ENCODE results near the gene GNPDA1.

The GNPDA1 gene

DNA sequence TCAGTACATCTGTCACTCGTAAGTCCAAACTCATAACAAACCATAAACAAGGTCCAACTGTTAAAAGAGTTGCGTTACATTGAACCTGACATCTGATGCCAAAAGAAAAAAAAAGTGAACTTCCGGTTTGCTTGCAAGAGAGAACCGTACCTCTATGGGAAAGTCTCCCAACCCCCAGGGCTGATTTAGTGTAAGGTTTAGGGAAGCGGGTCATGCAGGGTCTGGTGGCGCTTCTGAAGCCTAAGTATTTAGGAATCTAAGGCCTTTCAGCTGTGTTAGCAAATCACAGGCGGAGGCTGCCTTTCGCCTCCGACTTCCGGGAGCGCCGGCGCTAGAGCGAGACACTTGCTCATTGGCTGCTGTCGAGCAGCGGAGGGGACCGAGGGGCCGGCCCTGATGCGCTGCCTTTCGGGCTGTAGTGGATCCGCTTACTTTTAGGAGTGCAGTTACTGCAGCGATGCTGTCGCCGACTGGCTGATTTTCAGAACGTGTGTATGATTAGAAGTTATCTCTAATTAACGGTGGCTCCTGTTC lies 12.0 kb upstream of the GNPDA1 start:
- peak overlapping the region; percentile 80 for H3K27ac ChIP-seq
- no peak for TF ChIP-seq CTCF (conservative IDR thresholded peaks at IDR 0.05; ENCODE audit: low read depth)
- ChIA-PET CTCF (interaction anchor here (0.6 kb wide), 1 partner anchor 542 kb away, joined by 6 read pairs; no protein-coding TSS in a partner anchor), POLR2A (ENCODE audit: low non-redundant PET) (no interaction called here)
- peak; percentile 92 for DNase-seq (ENCODE audit: low spot score)

- H3K27ac ChIP-seq, result no peak overlapping the region
- TF ChIP-seq CTCF (conservative IDR thresholded peaks at IDR 0.05; ENCODE audit: low read depth), result no peak
- no peak for DNase-seq (ENCODE audit: low spot score)
- ChIA-PET POLR2A (ENCODE audit: low non-redundant PET) (no interaction called here), CTCF (no interaction called here)
Observed at GRCh38 chr5:142023836-142024235, 11.0 kb upstream of the GNPDA1 start.

- DNase-seq (ENCODE audit: low spot score), result no peak
- CTCF ChIA-PET, result no interaction called here
- no peak for TF ChIP-seq CTCF (conservative IDR thresholded peaks at IDR 0.05; ENCODE audit: low read depth)
- no peak overlapping the region for H3K27ac ChIP-seq
- POLR2A ChIA-PET (ENCODE audit: low non-redundant PET), result interaction anchor here (0.5 kb wide), 2 partner anchors 30 to 582 kb away, joined by 7 to 15 read pairs; no protein-coding TSS in a partner anchor
Observed at GRCh38 chr5:142020122-142020659, 7.4 kb upstream of the GNPDA1 start.

GRCh38 chr5:142017832-142018427 lies 5.1 kb upstream of the GNPDA1 start:
- DNase-seq (ENCODE audit: low spot score), result no peak
- ChIA-PET POLR2A (ENCODE audit: low non-redundant PET) (no interaction called here), CTCF (interaction anchor here (0.6 kb wide), 1 partner anchor 13 kb away, joined by 3 read pairs; no protein-coding TSS in a partner anchor)
- no peak overlapping the region for H3K27ac ChIP-seq
- TF ChIP-seq CTCF (conservative IDR thresholded peaks at IDR 0.05; ENCODE audit: low read depth), result no peak

GRCh38 chr5:142016556-142016955 lies 3.7 kb upstream of the GNPDA1 start:
- H3K27ac ChIP-seq, result no peak overlapping the region
- CTCF ChIA-PET, result interaction anchor here (0.6 kb wide), 2 partner anchors 128 to 674 kb away, joined by 3 to 4 read pairs; no protein-coding TSS in a partner anchor
- DNase-seq (ENCODE audit: low spot score), result no peak
- TF ChIP-seq CTCF (conservative IDR thresholded peaks at IDR 0.05; ENCODE audit: low read depth), result no peak
- POLR2A ChIA-PET (ENCODE audit: low non-redundant PET), result no interaction called here

DNA sequence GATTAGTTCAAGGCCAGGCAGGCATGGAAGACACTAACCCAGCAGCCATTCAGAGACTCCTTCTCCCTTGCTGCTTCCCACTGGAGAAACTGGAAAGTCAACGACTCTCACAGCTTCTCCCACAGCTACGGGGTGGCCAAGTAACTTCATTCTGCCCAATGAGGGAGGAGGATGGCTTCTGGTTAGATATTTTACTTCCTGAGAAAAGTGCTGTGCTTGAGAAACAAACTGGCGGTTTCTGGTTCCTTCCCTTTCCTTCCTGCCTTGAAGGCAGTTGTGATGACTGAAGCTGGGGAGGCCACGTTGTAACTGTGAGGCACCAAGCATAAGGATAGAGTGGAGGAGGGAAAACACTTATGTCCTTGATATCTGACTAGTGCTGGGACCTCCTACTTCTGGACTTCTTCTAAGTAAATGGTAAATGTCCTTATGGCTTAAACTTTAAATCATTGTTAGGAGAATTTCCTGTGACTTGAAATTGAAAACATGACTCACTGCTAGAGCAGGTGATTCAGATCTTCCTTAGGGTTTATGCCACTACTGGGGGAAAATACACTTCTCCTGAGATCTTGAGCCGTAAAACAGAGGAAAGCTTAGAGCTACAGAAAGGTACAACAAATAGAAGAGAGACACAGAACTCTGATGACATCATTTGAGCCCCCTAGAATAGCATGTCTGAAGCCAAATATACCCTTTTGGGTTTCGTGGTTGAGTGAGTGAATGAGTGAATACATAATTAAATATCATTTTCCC lies 3.1 kb upstream of the GNPDA1 start:
- TF ChIP-seq CTCF (conservative IDR thresholded peaks at IDR 0.05; ENCODE audit: low read depth), result no peak
- ChIA-PET CTCF (interaction anchor here (0.6 to 1.4 kb wide), 12 partner anchors 10 to 1775 kb away, joined by 3 to 8 read pairs (median 3); no protein-coding TSS in a partner anchor), POLR2A (ENCODE audit: low non-redundant PET) (no interaction called here)
- H3K27ac ChIP-seq, result no peak overlapping the region
- peak; percentile 77 for DNase-seq (ENCODE audit: low spot score)

Measured in RWPE1 (cell line).